Adrenal gland (tissue), 12 donors: ENCODE data around the gene TENM4. TPM values are rescaled to one million over a fixed set of nuclear protein-coding genes. Genes with fewer than 3 reads are reported as not detected.
A peak's percentile ranks its signal among the peaks of the same experiment; 100 is the strongest.

Experiments used
- DNase-seq, 7 donors: peaks; one replicate each; pipeline ENCODE4 v3.0.0-alpha.2; 2019 to 2020
- H3K27ac ChIP-seq, 5 donors: fragments of 200-600 bp; sonication (generic) in 4 of 5; 1 replicate in 3 of 5; 2 replicates in 2 of 5; pipeline versions ENCODE4 v1.5.1 to v1.8.0; 2016 to 2020; ENCODE audit warnings: mild to moderate bottlenecking in 1 of 5
- H3K27me3 ChIP-seq: fragments of 200-600 bp; 2 replicates; pipeline ENCODE4 v1.8.0; 2021
- H3K36me3 ChIP-seq, 2 donors: fragments of 200-600 bp; replicated peaks in 1 of 2; 1 replicate in 1 of 2; 2 replicates in 1 of 2; pipeline versions ENCODE4 v1.5.1 to v1.8.0; 2018 to 2022
- H3K4me1 ChIP-seq, 2 donors: fragments of 200-600 bp; replicated peaks in 1 of 2; 1 replicate in 1 of 2; 2 replicates in 1 of 2; pipeline versions ENCODE4 v1.5.1 to v1.8.0; 2018 to 2021
- H3K4me3 ChIP-seq, 4 donors: fragments of 200-600 bp; sonication (generic) in 3 of 4; one replicate each; pipeline ENCODE4 v1.5.1; 2016 to 2018
- H3K9me3 ChIP-seq, 3 donors: fragments of 200-600 bp; sonication (generic) in 1 of 3; replicated peaks in 1 of 3; 1 replicate in 2 of 3; 2 replicates in 1 of 3; pipeline versions ENCODE4 v1.5.1 to v1.8.0; 2016 to 2021
- CTCF ChIP-seq, 6 experiments: fragments of 450-650 bp in 4 of 6; fragments of 200-600 bp in 2 of 6; sonication (generic) in 1 of 6; IDR thresholded peaks; 1 replicate in 5 of 6; 2 replicates in 1 of 6; pipeline versions ENCODE4 v1.5.1 to v1.8.0; 2016 to 2021; ENCODE audit warnings: antibody characterized with exemption in 6 of 6, mild to moderate bottlenecking in 2 of 6, moderate library complexity in 1 of 6
- POLR2A ChIP-seq, 2 donors: fragments of 450-650 bp; IDR thresholded peaks; one replicate each; pipeline ENCODE4 v1.6.1; 2017; ENCODE audit warnings: antibody characterized with exemption in 2 of 2, mild to moderate bottlenecking in 2 of 2, moderate library complexity in 1 of 2
- WGBS, 4 donors: extraction: QIAGEN DNeasy Blood & Tissue Kit in 2 of 4; methylation state at CpG; one replicate each; pipeline versions ENCODE4 v1.1.5 to v1.1.7; 2013 to 2017; 5-methylcytosine and 5-hydroxymethylcytosine counted together
- intact Hi-C, 2 donors: fragments of 100-400 bp; cut with DNase I; formaldehyde crosslinking; loops; one replicate each; pipeline versions ENCODE4 v1.14.1 to v1.15.0; 2022 to 2023
- polyA plus RNA-seq, 3 donors: library from polyadenylated mRNA; stranded (reverse); fragments of 200-250 nt in 2 of 3; fragments of 350-450 nt in 1 of 3; fragmentation: Illumina TruSeq in 1 of 3; extraction: RNeasy Lipid Tissue Mini Kit (QIAGEN cat#74804) in 1 of 3; gene quantifications; one replicate each; pipeline ENCODE4 v1.2.3, GENCODE V29; 2013 to 2014
- total RNA-seq, 9 donors: library from RNA; depleted of rRNA in 4 of 9; stranded (reverse); fragments of >200 nt in 4 of 9; fragments of 120-200 nt in 1 of 9; fragmentation: NEBNext Ultra II Directional in 1 of 9; extraction: Animal tissue kit (Norgen Biotek cat#: 25700) in 1 of 9; gene quantifications; one replicate each; pipeline versions ENCODE4 v1.1.0 to v1.2.4, GENCODE V29; 2013 to 2023
- donor health status: healthy with polysubstance abuse.
- donor health status: Bipolar disorder and iron deficiency.
- donor health status: DM: yes; HTN: yes; CAD: no.
- donor health status: DM: no; HTN: no; CAD: no.
- donor health status: DM: no; HTN: no; CAD: no.
- donor health status: DM: yes; HTN: yes; CAD: no.

The TENM4 gene
- total and polyA plus RNA-seq, 12 donors, result 0.74 to 24.9 (median 6.7) TPM

GRCh38 chr11:79201677-79202347 lies 239.0 kb downstream of the TENM4 start:
- TF ChIP-seq POLR2A (IDR thresholded peaks at IDR 0.05), result no peak
- DNase-seq, result no peak
- no peaks in the 10 kb centered on the region for H3K27me3 ChIP-seq
- H3K36me3 ChIP-seq, result no peaks in the 10 kb centered on the region
- intact Hi-C loops, result no loop called here
- H3K27ac ChIP-seq, result no peak overlapping the region
- no peaks in the 10 kb centered on the region for H3K9me3 ChIP-seq
- 74 to 84% (median 83%) methylated on average over 3 of the region's 3 CpGs for WGBS, 4 donors
- no peak overlapping the region for H3K4me3 ChIP-seq
- H3K4me1 ChIP-seq, result no peaks in the 10 kb centered on the region

- H3K4me1 ChIP-seq, result no peaks in the 10 kb centered on the region
- H3K4me3 ChIP-seq, result no peak overlapping the region
- WGBS, 4 donors, result 84 to 88% (median 86%) methylated on average over 5 of the region's 5 CpGs
- no peaks in the 10 kb centered on the region for H3K36me3 ChIP-seq
- H3K27me3 ChIP-seq, result no peaks in the 10 kb centered on the region
- no peak overlapping the region for H3K27ac ChIP-seq
- H3K9me3 ChIP-seq, result no peaks in the 10 kb centered on the region
- no peak for DNase-seq
- TF ChIP-seq CTCF (IDR thresholded peaks at IDR 0.05) (no peak), POLR2A (IDR thresholded peaks at IDR 0.05) (no peak)
- intact Hi-C loops, result no loop called here
These were observed 240.3 kb downstream of the TENM4 start for GRCh38 chr11:79200398-79201070.

- Histone ChIP-seq H3K36me3 (no peaks in the 10 kb centered on the region), H3K4me1 (no peaks in the 10 kb centered on the region), H3K4me3 (no peak overlapping the region), H3K27me3 (no peaks in the 10 kb centered on the region), H3K9me3 (no peaks in the 10 kb centered on the region), H3K27ac (no peak overlapping the region)
- TF ChIP-seq POLR2A (IDR thresholded peaks at IDR 0.05), result no peak
- no peak for TF ChIP-seq CTCF (IDR thresholded peaks at IDR 0.05)
- 72 to 76% (median 73%) methylated on average over 7 of the region's 7 CpGs for WGBS, 4 donors
- no peak for DNase-seq
- intact Hi-C loops, result no loop called here
These were observed 241.0 kb downstream of the TENM4 start for GRCh38 chr11:79199729-79200354.

- Histone ChIP-seq H3K27ac (no peak overlapping the region), H3K9me3 (no peaks in the 10 kb centered on the region), H3K4me3 (no peak overlapping the region), H3K4me1 (no peaks in the 10 kb centered on the region), H3K27me3 (no peaks in the 10 kb centered on the region), H3K36me3 (no peaks in the 10 kb centered on the region)
- peak in 4 of 7 donors; percentile 23 to 45 (median 38) for DNase-seq
- 52 to 58% (median 55%) methylated on average over 3 of the region's 3 CpGs for WGBS, 4 donors
- intact Hi-C loops, result no loop called here
- TF ChIP-seq POLR2A (IDR thresholded peaks at IDR 0.05), result no peak
These were observed 242.0 kb downstream of the TENM4 start for GRCh38 chr11:79198898-79199250.

GRCh38 chr11:79198203-79198897 lies 242.5 kb downstream of the TENM4 start:
- intact Hi-C loops, result no loop called here
- WGBS, 4 donors, result 94 to 96% (median 94%) methylated on average over 7 of the region's 7 CpGs
- no peak overlapping the region for H3K4me3 ChIP-seq
- H3K27me3 ChIP-seq, result no peaks in the 10 kb centered on the region
- no peaks in the 10 kb centered on the region for H3K4me1 ChIP-seq
- no peak for DNase-seq
- no peak for TF ChIP-seq POLR2A (IDR thresholded peaks at IDR 0.05)
- no peak for TF ChIP-seq CTCF (IDR thresholded peaks at IDR 0.05)
- no peaks in the 10 kb centered on the region for H3K36me3 ChIP-seq
- no peaks in the 10 kb centered on the region for H3K9me3 ChIP-seq
- no peak overlapping the region for H3K27ac ChIP-seq
